Smooth muscle cell (in vitro differentiated cells): ENCODE results near the gene IFT80. TPM values are rescaled to one million over a fixed set of nuclear protein-coding genes. Genes with fewer than 3 reads are reported as not detected.

ENCODE experiments used
- DNase-seq: peaks from one replicate; lab custom pipeline; 2025; ENCODE audit not compliant: unreplicated experiment; lab: John Stamatoyannopoulos, UW
- H2AFZ ChIP-seq: fragments of 200-600 bp; sonication (generic); 2 replicates; pipeline ENCODE4 v1.6.0; 2016; ENCODE audit warnings: antibody characterized with exemption, low read depth, mild to moderate bottlenecking
- H3F3A ChIP-seq: fragments of 200-600 bp; sonication (generic); 2 replicates; pipeline ENCODE4 v1.6.0; 2017; ENCODE audit warnings: antibody characterized with exemption, low read depth
- H3K27ac ChIP-seq: fragments of 200-600 bp; sonication (generic); 2 replicates; pipeline ENCODE4 v1.5.1; 2016; ENCODE audit warnings: low read depth, mild to moderate bottlenecking
- H3K27me3 ChIP-seq: fragments of 200-600 bp; sonication (generic); 2 replicates; pipeline ENCODE4 v1.6.1; 2016; ENCODE audit warnings: low read depth, mild to moderate bottlenecking
- H3K36me3 ChIP-seq: fragments of 200-600 bp; sonication (generic); 2 replicates; pipeline ENCODE4 v1.5.1; 2016; ENCODE audit warnings: low read depth
- H3K4me1 ChIP-seq: fragments of 200-600 bp; sonication (generic); 2 replicates; pipeline ENCODE4 v1.5.1; 2016; ENCODE audit warnings: low read depth
- H3K4me2 ChIP-seq: fragments of 200-600 bp; sonication (generic); 2 replicates; pipeline ENCODE4 v1.6.0; 2016; ENCODE audit warnings: mild to moderate bottlenecking
- H3K4me3 ChIP-seq: fragments of 200-600 bp; sonication (generic); 2 replicates; pipeline ENCODE4 v1.5.1; 2016; ENCODE audit warnings: mild to moderate bottlenecking
- H3K79me2 ChIP-seq: fragments of 200-600 bp; sonication (generic); 2 replicates; pipeline ENCODE4 v1.6.0; 2016; ENCODE audit warnings: low read depth, mild to moderate bottlenecking
- H3K9ac ChIP-seq: fragments of 200-600 bp; sonication (generic); 2 replicates; pipeline ENCODE4 v1.6.0; 2016; ENCODE audit warnings: low read depth
- H3K9me3 ChIP-seq: fragments of 200-600 bp; sonication (generic); replicated peaks from 2 replicates; pipeline ENCODE4 v1.5.1; 2016; ENCODE audit warnings: low read depth
- H4K20me1 ChIP-seq: fragments of 200-600 bp; sonication (generic); 2 replicates; pipeline ENCODE4 v1.6.0; 2016; ENCODE audit warnings: low read depth
- CTCF ChIP-seq: fragments of 200-600 bp; sonication (generic); IDR thresholded peaks from 2 replicates; pipeline ENCODE4 v1.5.1; 2017; ENCODE audit warnings: borderline replicate concordance, mild to moderate bottlenecking, antibody characterized with exemption; ENCODE audit not compliant: insufficient read depth, poor library complexity, severe bottlenecking
- WGBS: methylation state at CpG from one replicate; pipeline ENCODE4 v1.1.7; 2016; ENCODE audit warnings: low lambda C conversion rate; 5-methylcytosine and 5-hydroxymethylcytosine counted together
- polyA plus RNA-seq: library from polyadenylated mRNA; unstranded; fragments of >200 nt; fragmentation: Nextera tagmentation; extraction: Ambion mirVana; gene quantifications from 2 replicates; pipeline ENCODE4 v1.2.1, GENCODE V29; 2016
- total RNA-seq: library from RNA; depleted of rRNA; stranded (reverse); fragments of >200 nt; gene quantifications from 2 replicates; pipeline ENCODE4 v1.2.3, GENCODE V29; 2014

The IFT80 gene
- total and polyA plus RNA-seq, 2 experiments from 2014 or later, result 8.3 to 61.5 TPM

DNA sequence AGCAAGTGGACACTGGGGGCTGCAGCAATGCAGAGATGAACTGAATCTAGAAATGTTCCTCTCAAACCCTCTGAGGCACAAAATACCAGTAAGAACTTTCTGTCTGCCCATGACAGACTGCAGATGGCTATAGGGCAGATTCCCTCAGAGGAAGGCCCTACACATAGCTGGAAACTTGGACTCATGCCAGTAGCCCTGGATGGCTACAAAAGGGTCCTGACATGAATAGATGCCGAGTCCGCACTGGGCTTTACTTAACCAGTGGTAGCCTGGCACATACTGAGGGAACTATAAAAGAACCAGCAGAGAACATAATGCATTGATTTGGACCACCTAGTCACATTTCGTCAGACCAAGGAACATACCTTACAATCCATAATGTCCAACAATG, 107.1 kb downstream of the IFT80 start:
- Histone ChIP-seq H3K4me1 (no peaks in the 10 kb centered on the region), H3K79me2 (no peaks in the 10 kb centered on the region), H3F3A (no peaks in the 10 kb centered on the region), H3K9ac (no peak overlapping the region), H4K20me1 (no peaks in the 10 kb centered on the region), H3K9me3 (no peaks in the 10 kb centered on the region), H3K27ac (no peak overlapping the region), H3K27me3 (no peaks in the 10 kb centered on the region), H3K4me3 (no peak overlapping the region), H3K4me2 (no peak overlapping the region), H3K36me3 (no peaks in the 10 kb centered on the region), H2AFZ (no peak overlapping the region)
- DNase-seq, result no peak
- TF ChIP-seq CTCF, result no peak
- 68% methylated on average over 3 of the region's 3 CpGs for WGBS

DNA sequence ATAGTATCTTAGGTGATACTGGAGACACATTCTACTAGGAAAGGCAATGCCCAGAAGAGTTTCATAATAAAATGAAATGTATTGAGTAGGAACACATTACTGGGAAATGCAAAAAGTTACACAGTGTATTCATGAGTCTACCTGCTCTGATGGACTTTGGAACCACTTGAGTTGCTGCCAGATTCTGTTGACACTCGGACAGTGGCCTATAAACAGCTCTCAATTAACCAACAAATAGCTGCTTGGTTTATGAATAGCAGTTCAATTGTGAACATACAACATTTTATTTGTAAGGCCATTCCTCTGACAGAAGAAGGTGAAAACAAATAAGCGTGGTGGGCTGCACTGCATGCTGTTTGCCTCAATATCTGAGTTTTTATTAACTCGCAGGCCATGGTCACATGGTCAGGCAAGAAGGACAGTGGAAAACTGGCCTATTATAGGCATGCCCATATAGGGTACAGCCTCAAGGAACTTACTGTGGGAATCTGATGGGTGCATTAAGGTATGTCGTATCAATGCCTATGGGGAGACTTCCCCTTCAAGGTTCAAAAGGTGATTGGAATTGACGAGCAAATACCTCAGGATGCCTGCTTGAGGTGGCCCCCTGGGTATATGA, 107.6 kb downstream of the IFT80 start:
- H3K27ac ChIP-seq, result no peak overlapping the region
- no peak overlapping the region for H3K9ac ChIP-seq
- no peaks in the 10 kb centered on the region for H3K79me2 ChIP-seq
- H3K4me1 ChIP-seq, result no peaks in the 10 kb centered on the region
- no peaks in the 10 kb centered on the region for H3F3A ChIP-seq
- no peaks in the 10 kb centered on the region for H3K27me3 ChIP-seq
- no peak for DNase-seq
- H3K9me3 ChIP-seq, result no peaks in the 10 kb centered on the region
- no peak overlapping the region for H3K4me3 ChIP-seq
- H3K36me3 ChIP-seq, result no peaks in the 10 kb centered on the region
- no peak overlapping the region for H3K4me2 ChIP-seq
- WGBS, result 94% methylated on average over 5 of the region's 5 CpGs
- no peak for TF ChIP-seq CTCF
- H4K20me1 ChIP-seq, result no peaks in the 10 kb centered on the region
- no peak overlapping the region for H2AFZ ChIP-seq

- no peak overlapping the region for H2AFZ ChIP-seq
- H3F3A ChIP-seq, result no peaks in the 10 kb centered on the region
- H3K4me3 ChIP-seq, result no peak overlapping the region
- no peak overlapping the region for H3K9ac ChIP-seq
- no peak overlapping the region for H3K4me2 ChIP-seq
- TF ChIP-seq CTCF, result no peak
- H3K9me3 ChIP-seq, result no peaks in the 10 kb centered on the region
- H3K27ac ChIP-seq, result no peak overlapping the region
- 100% methylated on average over 1 of the region's 1 CpG for WGBS
- no peaks in the 10 kb centered on the region for H3K27me3 ChIP-seq
- no peaks in the 10 kb centered on the region for H4K20me1 ChIP-seq
- H3K4me1 ChIP-seq, result no peaks in the 10 kb centered on the region
- no peaks in the 10 kb centered on the region for H3K79me2 ChIP-seq
- H3K36me3 ChIP-seq, result no peaks in the 10 kb centered on the region
- DNase-seq, result no peak
Measured at GRCh38 chr3:160287666-160288065, 111.4 kb downstream of the IFT80 start.

- H2AFZ ChIP-seq, result no peak overlapping the region
- DNase-seq, result no peak
- H4K20me1 ChIP-seq, result no peaks in the 10 kb centered on the region
- no peak overlapping the region for H3K27ac ChIP-seq
- no peaks in the 10 kb centered on the region for H3F3A ChIP-seq
- H3K4me2 ChIP-seq, result no peak overlapping the region
- H3K4me3 ChIP-seq, result no peak overlapping the region
- H3K4me1 ChIP-seq, result no peaks in the 10 kb centered on the region
- H3K27me3 ChIP-seq, result no peaks in the 10 kb centered on the region
- no peak overlapping the region for H3K9ac ChIP-seq
- TF ChIP-seq CTCF, result no peak
- no peaks in the 10 kb centered on the region for H3K36me3 ChIP-seq
- no peaks in the 10 kb centered on the region for H3K9me3 ChIP-seq
- 97% methylated on average over 1 of the region's 1 CpG for WGBS
- H3K79me2 ChIP-seq, result no peaks in the 10 kb centered on the region
Measured at GRCh38 chr3:160286231-160286630, 112.8 kb downstream of the IFT80 start.
